Thyroid gland (tissue), 4 donors: ENCODE data around the gene DFFB. TPM values are rescaled to one million over a fixed set of nuclear protein-coding genes. Genes with fewer than 3 reads are reported as not detected.
A peak's percentile ranks its signal among the peaks of the same experiment; 100 is the strongest.

ENCODE experiments used
- DNase-seq, 2 donors: peaks; one replicate each; pipeline ENCODE4 v3.0.0-alpha.2; 2019
- H3K27ac ChIP-seq, 3 donors: fragments of 200-600 bp; sonication (generic); 1 replicate in 2 of 3; 2 replicates in 1 of 3; pipeline ENCODE4 v1.5.1; 2016 to 2019; ENCODE audit warnings: mild to moderate bottlenecking in 1 of 3, moderate library complexity in 1 of 3
- H3K27me3 ChIP-seq: fragments of 200-600 bp; sonication (generic); one replicate; pipeline ENCODE4 v1.5.1; 2019
- H3K36me3 ChIP-seq, 2 donors: fragments of 200-600 bp; sonication (generic); one replicate each; pipeline ENCODE4 v1.5.1; 2016 to 2019
- H3K4me1 ChIP-seq, 2 donors: fragments of 200-600 bp; sonication (generic); one replicate each; pipeline ENCODE4 v1.5.1; 2017 to 2019
- H3K4me3 ChIP-seq, 3 donors: fragments of 200-600 bp; sonication (generic); replicated peaks in 1 of 3; 1 replicate in 2 of 3; 2 replicates in 1 of 3; pipeline ENCODE4 v1.5.1; 2016; ENCODE audit warnings: mild to moderate bottlenecking in 1 of 3
- H3K9me3 ChIP-seq: fragments of 200-600 bp; sonication (generic); one replicate; pipeline ENCODE4 v1.5.1; 2017
- POLR2A ChIP-seq, 2 donors: fragments of 450-650 bp; IDR thresholded peaks; one replicate each; pipeline ENCODE4 v1.6.1; 2017; ENCODE audit warnings: antibody characterized with exemption in 2 of 2, mild to moderate bottlenecking in 2 of 2, moderate library complexity in 1 of 2
- WGBS, 2 donors: methylation state at CpG; one replicate each; pipeline ENCODE4 v1.1.5; 2017; 5-methylcytosine and 5-hydroxymethylcytosine counted together
- intact Hi-C: fragments of 100-400 bp; cut with DNase I; formaldehyde crosslinking; loops from one replicate; pipeline ENCODE4 v1.15.1; 2023
- total RNA-seq, 4 donors: library from RNA; depleted of rRNA; stranded (reverse); fragments of >200 nt; gene quantifications; one replicate each; pipeline ENCODE4 v1.2.3, GENCODE V29; 2016
- TF ChIP-seq, protein P1 (sequence below), 6 experiments: fragments of 200-600 bp in 3 of 6; fragments of 450-650 bp in 3 of 6; sonication (generic) in 3 of 6; IDR thresholded peaks; one replicate each; pipeline ENCODE4 v1.5.1; 2016 to 2019; ENCODE audit warnings: antibody characterized with exemption in 6 of 6, mild to moderate bottlenecking in 2 of 6, inconsistent platforms in 1 of 6, moderate library complexity in 1 of 6

The DFFB gene
- total RNA-seq, 4 donors from 2014 or later = 5.1 to 8.6 (median 6.8) TPM

DNA sequence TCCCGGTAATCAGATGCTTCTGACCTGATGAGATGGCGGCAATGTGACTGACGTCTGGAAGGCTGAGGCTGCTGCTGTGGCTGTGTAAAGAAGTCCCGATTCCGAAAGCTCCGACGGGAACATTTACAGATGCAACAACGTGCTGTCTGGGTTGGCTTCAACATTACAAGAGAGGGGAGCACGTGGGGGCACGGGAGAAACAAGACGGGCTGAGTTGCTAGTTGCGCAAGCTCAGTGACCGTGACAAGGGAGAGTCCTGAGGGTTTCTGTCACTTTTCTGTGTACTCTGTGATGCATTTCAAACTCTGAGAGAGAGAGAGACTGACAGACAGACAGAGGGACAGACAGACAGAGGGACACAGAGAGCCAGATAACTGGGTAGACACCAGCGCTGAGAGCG is 35.4 kb upstream of the DFFB start:
- Histone ChIP-seq H3K27me3 (no peaks in the 10 kb centered on the region), H3K27ac (no peak overlapping the region), H3K9me3 (no peaks in the 10 kb centered on the region), H3K36me3 (peaks cover 20 to 31% of the 10 kb centered on the region in 2 donors), H3K4me3 (no peak overlapping the region), H3K4me1 (no peaks in the 10 kb centered on the region)
- intact Hi-C loops = no loop called here
- 82 to 85% methylated on average over 15 of the region's 15 CpGs for WGBS, 2 donors
- peak in 1 of 2 donors; percentile 16 for DNase-seq
- no peak for TF ChIP-seq POLR2A (IDR thresholded peaks at IDR 0.05)
- TF ChIP-seq, protein P1, sequence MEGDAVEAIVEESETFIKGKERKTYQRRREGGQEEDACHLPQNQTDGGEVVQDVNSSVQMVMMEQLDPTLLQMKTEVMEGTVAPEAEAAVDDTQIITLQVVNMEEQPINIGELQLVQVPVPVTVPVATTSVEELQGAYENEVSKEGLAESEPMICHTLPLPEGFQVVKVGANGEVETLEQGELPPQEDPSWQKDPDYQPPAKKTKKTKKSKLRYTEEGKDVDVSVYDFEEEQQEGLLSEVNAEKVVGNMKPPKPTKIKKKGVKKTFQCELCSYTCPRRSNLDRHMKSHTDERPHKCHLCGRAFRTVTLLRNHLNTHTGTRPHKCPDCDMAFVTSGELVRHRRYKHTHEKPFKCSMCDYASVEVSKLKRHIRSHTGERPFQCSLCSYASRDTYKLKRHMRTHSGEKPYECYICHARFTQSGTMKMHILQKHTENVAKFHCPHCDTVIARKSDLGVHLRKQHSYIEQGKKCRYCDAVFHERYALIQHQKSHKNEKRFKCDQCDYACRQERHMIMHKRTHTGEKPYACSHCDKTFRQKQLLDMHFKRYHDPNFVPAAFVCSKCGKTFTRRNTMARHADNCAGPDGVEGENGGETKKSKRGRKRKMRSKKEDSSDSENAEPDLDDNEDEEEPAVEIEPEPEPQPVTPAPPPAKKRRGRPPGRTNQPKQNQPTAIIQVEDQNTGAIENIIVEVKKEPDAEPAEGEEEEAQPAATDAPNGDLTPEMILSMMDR (IDR thresholded peaks at IDR 0.05) = no peak

DNA sequence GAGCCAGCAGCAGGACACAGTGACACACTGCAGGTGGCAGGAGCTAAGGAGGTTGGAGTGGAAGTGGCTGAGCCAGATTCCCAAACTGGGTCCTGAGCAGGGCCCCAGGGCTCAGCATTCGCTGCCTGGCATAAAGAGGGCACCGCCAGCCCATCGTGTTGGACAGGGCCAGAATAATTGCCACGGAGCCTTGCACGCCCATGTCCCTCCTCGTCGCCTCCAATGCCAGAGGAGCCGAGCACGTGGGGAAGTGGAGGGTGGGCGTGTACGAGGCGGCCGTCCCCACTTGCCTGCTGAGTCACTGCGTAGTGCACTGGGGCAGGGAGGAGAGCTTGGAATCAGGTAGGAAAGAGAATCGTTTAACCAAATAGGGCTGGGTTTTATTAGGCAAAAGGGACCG is 34.9 kb upstream of the DFFB start:
- H3K4me3 ChIP-seq = no peak overlapping the region
- no peaks in the 10 kb centered on the region for H3K27me3 ChIP-seq
- H3K4me1 ChIP-seq = no peaks in the 10 kb centered on the region
- 64 to 79% methylated on average over 15 to 16 of the region's 16 CpGs for WGBS, 2 donors
- TF ChIP-seq POLR2A (IDR thresholded peaks at IDR 0.05) = no peak
- TF ChIP-seq, protein P1 (IDR thresholded peaks at IDR 0.05) = no peak
- DNase-seq = peak; percentile 39 to 45
- intact Hi-C loops = no loop called here
- peaks cover 21 to 36% of the 10 kb centered on the region in 2 donors for H3K36me3 ChIP-seq
- no peak overlapping the region for H3K27ac ChIP-seq
- no peaks in the 10 kb centered on the region for H3K9me3 ChIP-seq

DNA sequence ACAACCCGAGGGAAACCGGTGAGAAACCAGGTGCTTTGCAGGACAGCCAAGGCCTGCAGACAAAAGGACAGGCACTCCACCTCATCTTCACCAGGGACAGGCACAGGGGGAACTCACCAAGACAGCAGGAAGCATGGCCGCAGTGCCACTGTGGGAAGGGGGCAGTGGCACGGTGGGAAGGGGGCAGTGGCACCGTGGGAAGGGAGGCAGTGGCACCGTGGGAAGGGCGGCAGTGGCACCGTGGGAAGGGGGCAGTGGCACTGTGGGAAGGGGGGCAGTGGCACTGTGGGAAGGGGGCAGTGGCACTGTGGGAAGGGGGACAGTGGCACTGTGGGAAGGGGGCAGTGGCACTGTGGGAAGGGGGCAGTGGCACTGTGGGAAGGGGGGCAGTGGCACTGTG is 32.6 kb upstream of the DFFB start:
- DNase-seq = no peak
- no peaks in the 10 kb centered on the region for H3K9me3 ChIP-seq
- intact Hi-C loops = no loop called here
- no peaks in the 10 kb centered on the region for H3K4me1 ChIP-seq
- H3K27me3 ChIP-seq = no peaks in the 10 kb centered on the region
- H3K4me3 ChIP-seq = no peak overlapping the region
- H3K36me3 ChIP-seq = peaks cover 37 to 59% of the 10 kb centered on the region in 2 donors
- TF ChIP-seq POLR2A (IDR thresholded peaks at IDR 0.05) = no peak
- TF ChIP-seq, protein P1 (IDR thresholded peaks at IDR 0.05) = no peak
- 92 to 100% methylated on average over 3 to 5 of the region's 8 CpGs for WGBS, 2 donors
- no peak overlapping the region for H3K27ac ChIP-seq

DNA sequence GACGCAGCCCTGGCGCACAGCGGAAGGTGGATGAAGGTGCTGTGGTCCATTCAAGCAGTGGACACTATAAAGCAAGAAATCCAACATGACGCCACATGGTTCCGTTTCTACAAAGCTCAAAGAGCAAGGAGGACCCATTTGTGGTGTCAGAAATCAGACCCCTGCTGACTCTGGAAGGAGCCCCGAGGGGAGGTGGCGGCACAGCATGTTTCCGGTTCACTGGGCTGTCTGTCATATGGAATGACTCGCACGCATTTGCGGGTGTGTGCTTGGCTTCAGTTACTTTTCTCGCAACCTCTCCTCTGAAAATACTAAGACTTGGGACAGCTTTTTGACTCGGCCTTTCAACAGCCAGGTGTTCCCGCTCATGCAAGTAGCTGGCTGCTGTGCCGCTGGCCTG is 31.9 kb upstream of the DFFB start:
- H3K4me3 ChIP-seq = no peak overlapping the region
- WGBS, 2 donors = 89 to 94% methylated on average over 15 of the region's 15 CpGs

DNA sequence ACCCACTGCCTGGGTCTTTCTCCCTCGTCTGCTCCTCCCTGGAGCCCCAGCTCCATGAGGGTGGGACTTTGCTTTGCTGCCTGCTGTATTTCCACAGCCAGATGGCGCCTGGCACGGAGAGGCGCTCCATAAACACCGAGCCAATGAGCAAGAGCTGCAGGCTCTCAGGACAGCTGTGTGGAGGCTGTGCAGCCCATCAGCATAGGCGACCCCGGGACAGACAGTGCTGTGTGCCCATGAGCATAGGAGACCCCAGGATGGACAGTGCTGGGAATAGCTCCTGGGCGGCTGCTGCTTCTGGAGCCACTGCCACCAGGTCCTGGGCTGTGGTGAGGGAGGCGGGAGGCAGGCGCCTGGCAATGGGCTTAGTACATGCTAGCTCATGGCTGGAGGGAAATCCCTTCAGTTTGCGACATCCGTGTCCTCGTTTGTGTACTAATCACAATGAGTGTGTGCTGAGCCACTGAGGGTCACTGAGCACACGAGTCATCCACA is 29.4 kb upstream of the DFFB start:
- peaks cover 42 to 70% of the 10 kb centered on the region in 2 donors for H3K36me3 ChIP-seq
- TF ChIP-seq POLR2A (IDR thresholded peaks at IDR 0.05) = no peak
- TF ChIP-seq, protein P1 (IDR thresholded peaks at IDR 0.05) = no peak
- no peak overlapping the region for H3K27ac ChIP-seq
- no peaks in the 10 kb centered on the region for H3K9me3 ChIP-seq
- 93 to 99% methylated on average over 6 to 14 of the region's 14 CpGs for WGBS, 2 donors
- H3K27me3 ChIP-seq = no peaks in the 10 kb centered on the region
- no peaks in the 10 kb centered on the region for H3K4me1 ChIP-seq
- intact Hi-C loops = no loop called here
- H3K4me3 ChIP-seq = no peak overlapping the region
- DNase-seq = no peak

More for the DNA sequence above, 31.9 kb upstream of the DFFB start:
- TF ChIP-seq, protein P1 (IDR thresholded peaks at IDR 0.05) = no peak
- no peak for TF ChIP-seq POLR2A (IDR thresholded peaks at IDR 0.05)
- Histone ChIP-seq H3K27me3 (no peaks in the 10 kb centered on the region), H3K9me3 (no peaks in the 10 kb centered on the region), H3K27ac (no peak overlapping the region), H3K4me1 (no peaks in the 10 kb centered on the region), H3K36me3 (peaks cover 35 to 64% of the 10 kb centered on the region in 2 donors)
- DNase-seq = no peak
- intact Hi-C loops = no loop called here
